ENCODE results near the gene TP53RK. TPM values are rescaled to one million over a fixed set of nuclear protein-coding genes. Genes with fewer than 3 reads are reported as not detected.

Gene TP53RK
- total and polyA plus RNA-seq, 3 donors from 2014 or later: 20.9 to 25.8 (median 23.4) TPM

DNA sequence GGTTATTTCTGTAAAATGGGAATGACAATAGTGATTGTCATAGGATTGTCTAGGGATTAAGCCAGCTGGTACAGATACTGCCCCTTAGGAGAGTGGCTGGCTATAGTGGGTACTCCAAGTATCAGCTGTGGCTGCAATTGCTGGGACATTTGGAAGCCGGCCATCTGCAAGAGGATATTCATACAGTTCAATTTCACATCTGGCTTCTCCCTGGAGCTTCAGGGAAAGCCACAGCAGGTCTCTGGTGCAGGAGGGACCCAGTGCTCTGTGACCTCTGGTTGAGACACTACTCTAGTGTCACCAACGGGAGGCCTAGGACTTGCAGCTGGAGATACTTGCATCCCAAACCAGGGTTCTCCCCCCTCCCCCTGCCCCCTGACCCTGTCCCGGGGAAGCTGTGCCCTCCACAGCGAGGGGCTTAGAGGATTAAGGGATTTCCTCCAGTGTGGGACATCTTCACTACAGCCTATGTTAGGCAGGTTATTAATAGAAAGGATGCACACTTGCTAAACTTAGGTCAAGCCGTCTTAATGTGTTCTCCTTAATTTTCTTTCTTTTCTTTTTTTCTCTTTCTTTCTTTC, 22.9 kb upstream of the TP53RK start:
- no peak for TF ChIP-seq POLR2A (IDR thresholded peaks at IDR 0.05)
- TF ChIP-seq, protein P1, sequence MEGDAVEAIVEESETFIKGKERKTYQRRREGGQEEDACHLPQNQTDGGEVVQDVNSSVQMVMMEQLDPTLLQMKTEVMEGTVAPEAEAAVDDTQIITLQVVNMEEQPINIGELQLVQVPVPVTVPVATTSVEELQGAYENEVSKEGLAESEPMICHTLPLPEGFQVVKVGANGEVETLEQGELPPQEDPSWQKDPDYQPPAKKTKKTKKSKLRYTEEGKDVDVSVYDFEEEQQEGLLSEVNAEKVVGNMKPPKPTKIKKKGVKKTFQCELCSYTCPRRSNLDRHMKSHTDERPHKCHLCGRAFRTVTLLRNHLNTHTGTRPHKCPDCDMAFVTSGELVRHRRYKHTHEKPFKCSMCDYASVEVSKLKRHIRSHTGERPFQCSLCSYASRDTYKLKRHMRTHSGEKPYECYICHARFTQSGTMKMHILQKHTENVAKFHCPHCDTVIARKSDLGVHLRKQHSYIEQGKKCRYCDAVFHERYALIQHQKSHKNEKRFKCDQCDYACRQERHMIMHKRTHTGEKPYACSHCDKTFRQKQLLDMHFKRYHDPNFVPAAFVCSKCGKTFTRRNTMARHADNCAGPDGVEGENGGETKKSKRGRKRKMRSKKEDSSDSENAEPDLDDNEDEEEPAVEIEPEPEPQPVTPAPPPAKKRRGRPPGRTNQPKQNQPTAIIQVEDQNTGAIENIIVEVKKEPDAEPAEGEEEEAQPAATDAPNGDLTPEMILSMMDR (IDR thresholded peaks at IDR 0.05): no peak
- DNase-seq: no peak
- Histone ChIP-seq H3K4me1 (peaks cover 19% of the 10 kb centered on the region), H3K9me3 (no peaks in the 10 kb centered on the region), H3K4me3 (no peak overlapping the region), H3K27ac (no peak overlapping the region), H3K27me3 (no peaks in the 10 kb centered on the region), H3K36me3 (ENCODE audit: low read depth, missing control alignments) (no peaks in the 10 kb centered on the region)
- intact Hi-C loops (cut with DNase I; ENCODE audit: low total_unique reads): no loop called here
- WGBS, 2 donors: 65 to 71% methylated on average over 5 of the region's 5 CpGs

DNA sequence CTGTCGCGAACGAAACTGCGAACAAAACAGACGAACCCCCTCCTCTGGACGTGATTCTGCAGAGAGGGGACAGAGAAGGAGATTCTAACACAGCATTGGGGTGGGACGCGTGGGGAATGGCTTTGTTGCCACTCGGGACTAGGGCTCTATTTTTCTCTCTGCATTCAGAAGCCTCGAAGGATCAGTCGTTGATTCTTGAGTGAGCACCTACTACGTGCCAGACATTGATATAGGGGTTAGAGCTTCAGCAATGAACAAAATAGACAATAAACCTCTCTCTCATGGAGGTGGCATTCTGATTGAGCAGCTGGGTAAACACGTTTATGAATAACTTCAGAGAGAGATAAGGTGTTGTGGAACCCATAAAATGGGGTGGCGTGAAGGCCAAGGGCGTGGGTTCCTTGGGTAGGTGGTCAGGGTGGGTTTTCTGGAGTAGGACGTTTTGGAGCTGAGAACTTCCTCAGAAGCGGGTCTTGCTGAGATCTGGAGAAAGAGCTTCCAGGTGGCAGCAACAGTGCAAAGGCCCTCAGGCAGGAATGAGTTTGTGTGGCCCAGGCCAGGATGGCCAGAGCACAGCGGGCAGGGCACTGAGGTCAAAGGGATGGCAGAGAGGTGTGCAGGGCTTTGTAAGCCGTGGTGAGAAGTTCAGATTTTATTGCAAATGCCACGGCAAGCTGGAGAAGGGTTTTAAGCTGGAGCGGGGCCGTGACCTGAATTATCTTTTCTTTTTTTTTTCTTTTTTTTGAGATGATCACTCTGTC, 21.1 kb upstream of the TP53RK start:
- peak overlapping the region; percentile 66 to 79 for H3K27ac ChIP-seq
- no peaks in the 10 kb centered on the region for H3K9me3 ChIP-seq
- intact Hi-C loops (cut with DNase I; ENCODE audit: low total_unique reads): no loop called here
- H3K4me1 ChIP-seq: peaks cover 19% of the 10 kb centered on the region
- no peaks in the 10 kb centered on the region for H3K27me3 ChIP-seq
- no peaks in the 10 kb centered on the region for H3K36me3 ChIP-seq (ENCODE audit: low read depth, missing control alignments)
- no peak for TF ChIP-seq POLR2A (IDR thresholded peaks at IDR 0.05)
- TF ChIP-seq, protein P1 (IDR thresholded peaks at IDR 0.05): no peak
- H3K4me3 ChIP-seq: peak overlapping the region; percentile 69 to 75
- no peak for DNase-seq
- 30 to 33% methylated on average over 22 of the region's 22 CpGs for WGBS, 2 donors

DNA sequence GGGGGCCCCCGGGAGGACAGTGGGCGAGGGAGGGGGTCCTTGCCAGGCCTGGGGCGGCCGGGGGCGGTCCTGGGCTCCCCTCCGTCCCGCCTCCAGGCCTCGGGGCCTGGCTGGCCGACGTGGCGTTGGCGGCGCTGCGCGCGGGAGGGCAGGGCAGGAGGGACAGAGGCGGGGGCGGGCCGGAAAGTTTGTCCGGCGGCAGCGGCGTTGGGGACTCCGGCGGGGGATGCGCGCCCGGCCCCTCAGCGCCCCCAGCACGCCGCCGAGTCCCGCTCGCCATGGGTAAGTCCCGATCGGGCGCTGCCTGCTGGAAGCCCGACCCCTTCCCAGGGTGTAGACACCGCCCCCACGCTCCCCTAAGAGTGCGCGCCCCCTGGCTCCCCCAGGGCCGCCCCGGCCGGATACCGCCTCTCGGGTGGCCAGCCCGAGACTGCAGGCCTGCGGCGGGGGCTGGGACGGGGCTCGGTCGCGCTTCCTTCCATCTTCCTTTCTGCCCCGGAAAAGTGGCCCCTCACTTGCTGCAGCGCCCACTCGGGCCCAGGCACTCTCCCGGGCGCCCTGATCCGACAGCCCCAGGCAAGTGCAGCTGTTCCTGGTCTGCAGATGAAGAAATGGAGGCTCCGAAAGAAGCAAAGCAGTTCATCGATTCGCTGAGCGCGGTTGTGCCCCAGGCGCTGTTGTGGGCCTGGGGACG, 20.4 kb upstream of the TP53RK start, which contains the start of gene SLC2A10:
TSS of gene SLC2A10 (plus strand) at position 191 of the 694 bp plus-strand sequence. CDS start at position 279, 88 bp downstream.
- Histone ChIP-seq H3K9me3 (no peaks in the 10 kb centered on the region), H3K4me3 (peak within 1 kb of the TSS; percentile 69 to 75), H3K4me1 (peaks cover 15% of the 10 kb centered on the region), H3K27ac (peak within 1 kb of the TSS; percentile 66 to 79), H3K36me3 (ENCODE audit: low read depth, missing control alignments) (no peaks in the 10 kb centered on the region), H3K27me3 (no peaks in the 10 kb centered on the region)
- WGBS, 2 donors: 0 to 1% methylated on average over 21 to 36 of the region's 67 CpGs
- TF ChIP-seq, protein P1 (IDR thresholded peaks at IDR 0.05): no peak
- TF ChIP-seq POLR2A (IDR thresholded peaks at IDR 0.05): no peak
- intact Hi-C loops (cut with DNase I; ENCODE audit: low total_unique reads): no loop called here
- peak; percentile 65 for DNase-seq

DNA sequence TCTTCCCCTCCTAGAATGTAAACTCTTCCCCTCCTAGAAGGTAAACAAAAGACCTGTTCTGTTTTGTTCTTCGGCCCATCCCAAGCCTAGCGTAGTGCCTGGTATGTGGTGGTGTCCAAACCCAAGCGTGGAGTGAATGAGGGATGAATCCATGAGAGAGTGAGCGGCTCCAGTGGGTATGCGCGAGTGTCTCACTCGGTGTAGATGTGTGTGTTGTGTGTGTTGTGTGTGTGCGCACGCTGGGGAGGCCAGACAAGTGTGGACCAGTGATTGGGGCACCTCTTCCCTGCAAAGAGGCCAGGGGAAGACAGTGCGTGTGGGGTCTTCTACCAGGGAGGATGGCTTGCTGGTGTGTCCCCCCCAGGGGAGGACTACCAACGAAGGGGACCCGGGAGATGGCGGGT, 19.8 kb upstream of the TP53RK start:
- peak overlapping the region; percentile 69 to 75 for H3K4me3 ChIP-seq
- intact Hi-C loops (cut with DNase I; ENCODE audit: low total_unique reads): no loop called here
- TF ChIP-seq, protein P1 (IDR thresholded peaks at IDR 0.05): no peak
- no peak for TF ChIP-seq POLR2A (IDR thresholded peaks at IDR 0.05)
- no peaks in the 10 kb centered on the region for H3K27me3 ChIP-seq
- WGBS, 2 donors: 37 to 44% methylated on average over 13 of the region's 13 CpGs
- peak overlapping the region; percentile 66 to 79 for H3K27ac ChIP-seq
- no peaks in the 10 kb centered on the region for H3K9me3 ChIP-seq
- no peaks in the 10 kb centered on the region for H3K36me3 ChIP-seq (ENCODE audit: low read depth, missing control alignments)
- DNase-seq: no peak
- peaks cover 15% of the 10 kb centered on the region for H3K4me1 ChIP-seq

All from testis (tissue), 3 donors.